Measurements from ENCODE around the gene PASK. TPM values are rescaled to one million over a fixed set of nuclear protein-coding genes. Genes with fewer than 3 reads are reported as not detected.

PASK gene
- total RNA-seq, 2 experiments from 2014 or later, result 26.8 to 84.3 TPM

- TF ChIP-seq, protein P1, sequence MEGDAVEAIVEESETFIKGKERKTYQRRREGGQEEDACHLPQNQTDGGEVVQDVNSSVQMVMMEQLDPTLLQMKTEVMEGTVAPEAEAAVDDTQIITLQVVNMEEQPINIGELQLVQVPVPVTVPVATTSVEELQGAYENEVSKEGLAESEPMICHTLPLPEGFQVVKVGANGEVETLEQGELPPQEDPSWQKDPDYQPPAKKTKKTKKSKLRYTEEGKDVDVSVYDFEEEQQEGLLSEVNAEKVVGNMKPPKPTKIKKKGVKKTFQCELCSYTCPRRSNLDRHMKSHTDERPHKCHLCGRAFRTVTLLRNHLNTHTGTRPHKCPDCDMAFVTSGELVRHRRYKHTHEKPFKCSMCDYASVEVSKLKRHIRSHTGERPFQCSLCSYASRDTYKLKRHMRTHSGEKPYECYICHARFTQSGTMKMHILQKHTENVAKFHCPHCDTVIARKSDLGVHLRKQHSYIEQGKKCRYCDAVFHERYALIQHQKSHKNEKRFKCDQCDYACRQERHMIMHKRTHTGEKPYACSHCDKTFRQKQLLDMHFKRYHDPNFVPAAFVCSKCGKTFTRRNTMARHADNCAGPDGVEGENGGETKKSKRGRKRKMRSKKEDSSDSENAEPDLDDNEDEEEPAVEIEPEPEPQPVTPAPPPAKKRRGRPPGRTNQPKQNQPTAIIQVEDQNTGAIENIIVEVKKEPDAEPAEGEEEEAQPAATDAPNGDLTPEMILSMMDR (conservative IDR thresholded peaks at IDR 0.05; ENCODE audit: low read length), result no peak
- no peak for TF ChIP-seq EZH2phosphoT487 (IDR thresholded peaks at IDR 0.05; ENCODE audit: borderline replicate concordance, low read depth, low read length)
- intact Hi-C loops (cut with micrococcal nuclease; ENCODE audit: unreplicated experiment), result no loop called here
- H3K36me3 ChIP-seq (ENCODE audit: insufficient read depth, low read length), result peaks cover 74% of the 10 kb centered on the region
- peaks cover 33% of the 10 kb centered on the region; the same call in 1 of the 2 replicates for H3K79me2 ChIP-seq (ENCODE audit: insufficient read depth, low read depth, low read length)
- H3K4me3 ChIP-seq (ENCODE audit: low read depth, low read length, poor library complexity, severe bottlenecking), result no peak overlapping the region
- no peak overlapping the region for H3K27ac ChIP-seq (ENCODE audit: low read depth, low read length, poor library complexity, severe bottlenecking)
- peaks cover 4% of the 10 kb centered on the region; the same call in 1 of the 2 replicates for H4K20me1 ChIP-seq (ENCODE audit: insufficient read depth, low read length)
- no peaks in the 10 kb centered on the region for H3K9me3 ChIP-seq (ENCODE audit: low read length)
- H3K4me2 ChIP-seq (ENCODE audit: low read length), result no peak overlapping the region
- no peak overlapping the region for H2AFZ ChIP-seq (ENCODE audit: low read length)
- CTCF ChIA-PET (ENCODE audit: unreplicated experiment), result no interaction called here
- no peaks in the 10 kb centered on the region for H3K9me2 ChIP-seq (ENCODE audit: insufficient read depth, low read length)
- H3K4me1 ChIP-seq (ENCODE audit: insufficient read depth, low read length, poor library complexity, severe bottlenecking), result peaks cover 30% of the 10 kb centered on the region
- no peak for DNase-seq (ENCODE audit: low spot score)
- POLR2A ChIA-PET, result no interaction called here
- BruUV-seq (replicated peaks), result no TSS peak
These were observed 52.3 kb downstream of the PASK start for GRCh38 chr2:241096979-241097378.

GRCh38 chr2:241095594-241096290, 53.5 kb downstream of the PASK start:
- DNase-seq (ENCODE audit: low spot score), result no peak
- H4K20me1 ChIP-seq (ENCODE audit: insufficient read depth, low read length), result peaks cover under 1% of the 10 kb centered on the region; the same call in 1 of the 2 replicates
- no peak overlapping the region for H3K27ac ChIP-seq (ENCODE audit: low read depth, low read length, poor library complexity, severe bottlenecking)
- H3K79me2 ChIP-seq (ENCODE audit: insufficient read depth, low read depth, low read length), result peaks cover 23% of the 10 kb centered on the region; the same call in 1 of the 2 replicates
- H3K4me1 ChIP-seq (ENCODE audit: insufficient read depth, low read length, poor library complexity, severe bottlenecking), result peaks cover 25% of the 10 kb centered on the region
- TF ChIP-seq, protein P1 (conservative IDR thresholded peaks at IDR 0.05; ENCODE audit: low read length), result no peak
- no peak for TF ChIP-seq EZH2phosphoT487 (IDR thresholded peaks at IDR 0.05; ENCODE audit: borderline replicate concordance, low read depth, low read length)
- intact Hi-C loops (cut with micrococcal nuclease; ENCODE audit: unreplicated experiment), result no loop called here
- H3K4me2 ChIP-seq (ENCODE audit: low read length), result no peak overlapping the region
- H3K4me3 ChIP-seq (ENCODE audit: low read depth, low read length, poor library complexity, severe bottlenecking), result no peak overlapping the region
- H3K9me3 ChIP-seq (ENCODE audit: low read length), result no peaks in the 10 kb centered on the region
- peaks cover 87% of the 10 kb centered on the region for H3K36me3 ChIP-seq (ENCODE audit: insufficient read depth, low read length)
- H3K9me2 ChIP-seq (ENCODE audit: insufficient read depth, low read length), result no peaks in the 10 kb centered on the region
- ChIA-PET CTCF (ENCODE audit: unreplicated experiment) (no interaction called here), POLR2A (no interaction called here)
- H2AFZ ChIP-seq (ENCODE audit: low read length), result no peak overlapping the region
- no TSS peak for BruUV-seq (replicated peaks)

DNA sequence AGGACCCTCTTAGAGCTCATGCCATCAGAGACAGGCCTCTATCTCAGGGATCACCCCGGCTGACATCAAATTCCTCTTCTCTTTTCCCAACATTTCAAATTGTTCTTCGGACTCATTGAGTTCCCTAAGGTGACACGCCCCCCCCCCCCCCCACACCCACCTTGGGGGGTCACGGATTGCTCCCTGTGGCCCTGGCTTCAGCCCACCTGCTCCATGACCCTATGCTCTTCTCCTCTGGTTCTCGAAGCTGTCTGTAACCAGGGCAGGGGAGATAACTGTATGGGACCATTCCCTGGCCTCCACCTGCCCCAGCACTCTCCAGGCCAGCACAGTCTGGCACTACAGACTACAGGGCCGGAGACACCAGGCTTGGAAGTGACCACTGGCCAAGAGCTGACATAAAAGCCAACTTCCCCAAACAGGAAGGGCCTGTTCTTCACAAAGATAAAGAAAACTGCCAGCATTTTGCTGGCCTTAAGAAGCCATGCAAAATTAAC, 54.3 kb downstream of the PASK start:
- CTCF ChIA-PET (ENCODE audit: unreplicated experiment), result no interaction called here
- Histone ChIP-seq H2AFZ (ENCODE audit: low read length) (no peak overlapping the region), H3K27ac (ENCODE audit: low read depth, low read length, poor library complexity, severe bottlenecking) (no peak overlapping the region), H3K79me2 (ENCODE audit: insufficient read depth, low read depth, low read length) (peaks cover 16% of the 10 kb centered on the region; the same call in 1 of the 2 replicates), H3K4me2 (ENCODE audit: low read length) (no peak overlapping the region), H3K4me3 (ENCODE audit: low read depth, low read length, poor library complexity, severe bottlenecking) (no peak overlapping the region), H3K4me1 (ENCODE audit: insufficient read depth, low read length, poor library complexity, severe bottlenecking) (peaks cover 19% of the 10 kb centered on the region), H3K9me2 (ENCODE audit: insufficient read depth, low read length) (no peaks in the 10 kb centered on the region), H4K20me1 (ENCODE audit: insufficient read depth, low read length) (no peaks in the 10 kb centered on the region), H3K9me3 (ENCODE audit: low read length) (no peaks in the 10 kb centered on the region), H3K36me3 (ENCODE audit: insufficient read depth, low read length) (peaks cover 92% of the 10 kb centered on the region)
- DNase-seq (ENCODE audit: low spot score), result no peak
- BruUV-seq (replicated peaks), result no TSS peak
- TF ChIP-seq, protein P1 (conservative IDR thresholded peaks at IDR 0.05; ENCODE audit: low read length), result no peak
- no peak for TF ChIP-seq EZH2phosphoT487 (IDR thresholded peaks at IDR 0.05; ENCODE audit: borderline replicate concordance, low read depth, low read length)
- intact Hi-C loops (cut with micrococcal nuclease; ENCODE audit: unreplicated experiment), result no loop called here
- POLR2A ChIA-PET, result no interaction called here
